GM19023 (cell line): ENCODE results near the gene SLC7A8.

ENCODE experiments used
- ATAC-seq: cut with Tn5 transposase; IDR thresholded peaks from one replicate; pipeline ENCODE4 v1.9.1; 2021; ENCODE audit warnings: mild to moderate bottlenecking, moderate library complexity; ENCODE audit not compliant: unreplicated experiment

The SLC7A8 gene

DNA sequence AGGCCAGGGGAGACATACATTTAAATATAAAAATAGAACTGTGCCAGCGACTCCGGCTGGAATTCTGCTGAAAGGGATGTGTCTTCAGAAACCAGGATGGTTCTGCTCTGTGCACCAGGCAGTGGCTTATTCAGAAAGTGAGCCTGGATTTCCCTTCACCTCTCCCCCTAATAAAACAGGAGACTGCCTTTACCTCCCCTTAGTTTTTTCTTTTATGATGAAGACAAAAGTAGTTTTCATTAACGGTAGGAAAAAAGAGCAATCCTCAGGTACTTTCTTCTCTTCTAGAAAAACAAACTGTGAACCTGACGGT, 346 bp downstream of the SLC7A8 start:
- no peak for ATAC-seq

DNA sequence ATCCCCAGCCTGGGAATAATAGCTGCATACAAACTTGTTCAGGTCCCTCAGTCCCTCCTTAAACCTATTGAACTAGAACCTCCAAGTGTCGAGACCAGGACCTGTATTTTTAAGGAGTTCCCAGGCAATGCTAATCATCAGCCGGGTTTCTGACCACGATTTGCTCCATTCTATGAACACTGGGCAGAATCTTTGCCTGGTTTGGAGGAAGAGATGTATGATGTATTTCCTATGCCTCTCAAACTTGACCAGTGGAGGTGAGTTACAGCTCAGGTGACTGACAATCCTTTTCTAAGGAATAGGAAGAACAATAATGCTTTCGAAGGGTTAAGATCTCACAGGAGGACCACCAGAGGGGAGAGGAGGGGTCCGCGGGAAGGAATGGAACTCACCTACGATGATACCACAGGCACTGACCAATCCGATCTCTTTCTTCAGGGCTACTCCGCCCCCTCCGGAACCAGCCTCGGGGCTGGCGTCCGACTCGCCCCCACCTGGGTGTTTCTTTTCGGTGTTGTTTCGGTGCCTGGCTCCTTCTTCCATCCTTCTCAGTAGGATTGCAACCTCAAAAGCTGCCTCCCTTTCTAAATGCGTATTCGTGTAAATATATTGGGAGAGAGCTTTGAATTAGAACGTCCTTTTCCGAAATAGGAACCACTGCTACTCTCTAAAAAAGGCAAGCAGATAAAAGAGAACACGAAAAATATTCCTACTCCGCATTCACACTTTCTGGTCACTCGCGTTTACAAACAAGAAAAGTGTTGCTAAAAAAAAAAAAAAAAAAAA, 895 bp downstream of the SLC7A8 start:
- ATAC-seq: no peak

DNA sequence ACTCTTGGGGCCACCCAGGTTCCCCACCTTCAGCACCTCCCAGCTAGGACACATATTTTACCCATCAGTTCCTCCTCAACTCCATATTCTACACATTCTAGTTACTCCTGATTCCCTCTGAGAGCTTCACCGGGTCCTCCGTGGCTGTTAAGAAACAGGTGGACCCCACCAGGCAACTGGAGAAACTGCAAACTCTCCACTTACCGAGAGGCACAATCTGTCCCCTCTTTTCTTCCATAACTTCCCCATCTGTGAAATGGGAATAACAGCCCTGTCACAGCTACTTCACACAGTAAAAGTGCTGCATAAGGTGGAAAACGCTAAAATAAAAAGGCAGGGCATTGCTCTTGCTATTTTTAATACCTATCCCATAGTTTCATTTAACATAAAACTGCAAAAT, 1.5 kb downstream of the SLC7A8 start:
- ATAC-seq: no peak

DNA sequence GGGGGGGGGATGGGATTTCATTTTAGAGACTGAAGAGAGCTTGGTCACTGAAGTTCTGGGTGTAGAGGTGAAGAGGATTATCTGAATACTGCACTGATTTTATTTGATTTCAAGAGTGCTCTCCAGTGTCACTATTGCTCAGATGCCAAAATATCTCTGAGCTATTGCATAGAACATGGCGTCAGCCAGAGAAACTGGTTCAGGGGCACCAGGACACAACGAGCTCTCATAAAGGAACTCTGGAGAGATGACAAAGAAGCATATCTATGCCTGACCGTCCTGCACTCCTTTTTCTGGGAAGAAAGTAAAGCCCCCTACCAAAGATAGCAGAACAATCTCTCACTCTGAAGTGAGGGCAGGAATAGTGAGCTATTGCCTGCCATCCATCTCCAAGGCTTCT, 2.0 kb downstream of the SLC7A8 start:
- no peak for ATAC-seq

DNA sequence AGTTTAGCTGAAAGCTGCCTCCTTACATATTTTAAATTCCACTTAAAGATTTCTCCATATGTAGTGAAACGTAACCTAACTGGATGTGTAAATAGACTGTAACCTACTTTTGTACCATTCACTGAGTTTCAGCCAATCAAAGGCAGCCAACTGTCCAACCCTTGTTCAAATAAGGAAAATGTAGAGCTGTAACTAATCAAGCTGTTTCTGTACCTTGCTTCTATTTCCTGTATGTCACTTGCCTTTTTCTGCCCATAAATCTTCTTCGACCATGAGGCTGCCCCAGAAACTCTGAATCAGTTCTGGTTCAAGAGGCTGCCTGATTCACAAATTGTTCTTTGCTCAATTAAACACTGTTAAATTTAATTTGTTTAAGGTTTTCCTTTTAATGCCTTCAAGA, 6.3 kb downstream of the SLC7A8 start:
- ATAC-seq: no peak

DNA sequence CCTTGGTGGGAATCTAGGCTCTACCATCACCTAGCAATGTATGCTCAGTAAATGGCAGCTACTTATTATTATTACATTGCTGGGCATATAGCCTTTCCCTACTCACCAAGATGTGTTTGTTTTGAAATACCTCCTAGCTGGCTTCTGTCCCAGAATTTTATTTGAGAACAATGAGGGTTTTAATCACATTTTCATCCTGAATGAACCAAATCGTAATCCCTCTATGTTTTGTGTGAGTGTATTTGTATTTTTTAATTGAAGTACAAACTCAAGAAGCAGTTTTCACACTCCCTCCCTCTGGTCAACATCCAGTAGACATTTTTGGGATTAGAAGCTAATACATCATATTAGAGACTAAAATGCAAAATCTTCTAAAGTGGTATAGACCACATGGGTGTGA, 7.6 kb downstream of the SLC7A8 start:
- no peak for ATAC-seq

DNA sequence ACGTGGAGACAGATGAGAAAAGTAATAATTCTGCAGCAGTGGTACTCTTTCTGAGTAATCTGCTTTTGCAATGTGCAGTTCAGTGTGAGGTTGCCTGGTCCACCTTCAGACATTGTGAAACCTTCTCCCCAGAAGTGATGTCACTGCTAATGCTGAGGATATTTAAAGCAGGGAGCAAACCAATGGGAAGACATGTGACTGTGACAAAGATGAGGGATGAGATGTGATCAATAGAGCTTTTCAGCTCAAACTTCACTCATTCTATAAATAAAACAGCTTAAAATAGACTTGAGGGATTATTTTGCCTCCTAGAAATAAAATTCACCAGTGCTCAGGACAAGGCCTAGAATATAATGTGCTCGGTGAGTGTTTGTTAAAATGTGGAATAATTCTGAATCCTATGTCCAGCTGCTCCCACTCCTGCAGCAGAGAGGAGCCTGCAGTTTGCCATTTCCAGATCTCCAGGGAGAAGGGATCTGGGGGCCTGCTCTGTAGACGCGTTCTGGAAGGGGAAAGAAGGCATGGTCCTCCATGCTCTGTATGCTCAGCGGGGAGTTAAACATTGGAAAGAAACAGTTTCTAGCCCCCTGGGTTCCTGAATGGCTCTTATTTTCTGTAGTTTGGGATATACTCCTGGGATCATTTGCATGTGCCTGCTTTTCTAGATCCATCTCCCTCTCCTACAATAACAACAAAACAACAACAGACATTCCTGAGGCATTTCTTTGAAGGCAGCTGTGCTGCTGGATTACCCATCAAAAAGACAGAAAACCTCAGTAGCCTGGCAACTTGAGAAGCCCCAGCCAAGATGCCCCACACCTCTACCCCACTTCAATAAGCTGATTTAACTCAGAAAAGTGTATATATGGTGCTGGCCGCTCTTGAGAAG, 8.9 kb downstream of the SLC7A8 start:
- ATAC-seq: no peak

DNA sequence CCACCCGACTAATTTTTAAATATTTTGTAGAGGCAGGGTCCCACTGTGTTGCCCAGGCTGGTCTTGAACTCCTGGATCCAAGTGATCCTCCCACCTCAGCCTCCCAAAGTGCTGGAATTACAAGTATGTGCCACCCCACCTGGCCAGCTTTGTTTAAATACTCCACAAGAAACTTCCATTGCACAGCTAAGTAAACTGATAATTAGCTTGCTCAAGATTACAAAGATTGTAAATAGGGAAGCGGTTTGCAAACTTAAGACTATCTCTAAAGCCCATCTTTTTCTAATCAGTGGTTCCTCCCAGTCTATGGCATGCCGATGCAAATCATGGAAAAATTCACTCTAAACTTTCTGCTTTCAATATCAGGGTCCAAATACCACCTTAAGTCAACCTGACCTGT, 9.7 kb downstream of the SLC7A8 start:
- no peak for ATAC-seq

DNA sequence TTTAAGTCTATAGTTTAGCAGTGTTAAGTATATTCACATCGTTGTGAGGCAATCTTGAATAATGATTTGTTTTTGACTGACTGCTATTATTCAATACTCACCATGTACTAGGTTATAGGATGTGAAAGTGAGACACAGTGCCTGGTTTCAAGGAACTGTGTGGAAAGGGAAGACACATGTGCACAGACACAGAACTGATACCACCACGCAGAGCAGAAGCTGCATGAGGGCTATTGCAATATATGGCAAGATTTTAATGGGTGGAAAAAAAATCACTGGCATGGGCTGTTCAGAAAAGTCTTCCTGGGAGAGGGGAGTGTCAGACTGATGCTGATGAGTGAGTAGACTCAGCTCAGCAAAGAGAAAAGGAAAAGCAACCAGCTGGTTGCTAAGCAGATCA, 10.4 kb downstream of the SLC7A8 start:
- no peak for ATAC-seq

DNA sequence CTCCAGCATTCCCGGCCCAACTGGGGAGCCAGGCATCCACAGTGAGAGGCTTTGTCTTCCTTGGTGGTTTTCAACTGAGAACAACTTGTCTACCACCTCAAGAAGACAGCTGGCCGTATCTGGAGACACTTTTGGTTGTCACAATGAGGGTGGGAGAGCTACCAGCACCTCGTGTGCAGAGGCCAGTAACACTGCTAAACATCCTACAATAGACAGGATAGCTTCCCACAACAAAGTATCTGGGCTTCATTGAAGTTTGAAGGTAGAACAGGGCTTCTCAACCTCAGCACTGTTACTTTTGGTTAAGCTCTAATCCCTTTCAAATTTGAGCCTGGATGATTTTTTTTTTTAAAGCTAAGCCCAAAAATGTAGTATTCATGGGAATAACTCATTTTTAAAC, 10.9 kb downstream of the SLC7A8 start:
- ATAC-seq: no peak

DNA sequence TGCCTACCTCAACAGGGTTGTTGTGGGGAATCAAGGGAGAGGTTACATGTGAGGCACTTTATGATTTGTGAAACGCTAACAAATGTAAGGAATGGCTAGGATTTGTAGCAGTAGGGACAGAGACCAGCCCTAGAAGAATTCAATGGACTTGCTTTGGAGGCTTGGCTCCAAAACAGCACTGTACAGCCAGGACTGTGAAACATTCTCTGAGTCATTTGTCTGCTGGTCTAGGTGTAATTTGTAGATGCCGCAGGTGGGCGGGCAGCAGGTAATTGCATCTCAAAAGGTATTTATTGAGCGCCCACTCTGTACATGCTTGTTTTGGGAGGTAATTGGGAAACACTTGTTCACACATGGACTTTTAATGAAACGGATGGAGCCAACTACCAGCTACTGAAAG, 11.4 kb downstream of the SLC7A8 start:
- ATAC-seq: no peak

DNA sequence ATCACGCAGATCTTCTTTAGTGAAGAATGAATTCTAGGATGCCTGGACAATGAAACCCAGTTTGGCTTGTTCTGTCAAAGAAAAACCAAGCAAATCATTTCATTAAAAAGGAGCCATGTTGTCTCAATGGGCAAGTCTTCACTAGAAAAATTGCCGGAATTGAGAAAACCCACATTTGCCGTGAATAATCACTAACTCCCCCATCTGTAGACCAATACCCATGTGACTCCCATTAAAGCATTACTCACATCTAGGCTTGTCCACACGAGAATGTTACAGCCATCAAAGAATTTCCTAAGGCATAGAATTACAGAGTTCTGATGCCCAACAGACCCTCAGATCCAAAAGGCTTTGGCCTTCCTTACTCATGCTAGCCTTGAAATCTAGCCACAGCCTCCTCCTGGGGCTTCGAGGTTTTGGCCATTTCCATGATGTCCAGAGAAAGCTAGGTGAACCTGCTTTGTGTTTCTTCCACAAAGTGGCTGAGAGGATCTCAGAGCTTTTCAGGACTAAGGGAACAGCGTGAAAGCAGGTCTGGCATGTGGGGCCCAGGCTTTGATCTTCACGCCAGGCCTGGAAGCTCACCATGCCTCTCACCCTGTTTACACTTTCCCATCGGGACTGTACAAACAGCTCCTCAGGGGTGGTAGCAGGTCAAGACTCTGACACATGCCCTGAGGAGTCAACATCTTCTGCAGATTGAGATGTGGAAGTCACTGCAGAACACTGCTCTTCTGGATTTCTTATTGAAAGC, 12.1 kb downstream of the SLC7A8 start:
- no peak for ATAC-seq

DNA sequence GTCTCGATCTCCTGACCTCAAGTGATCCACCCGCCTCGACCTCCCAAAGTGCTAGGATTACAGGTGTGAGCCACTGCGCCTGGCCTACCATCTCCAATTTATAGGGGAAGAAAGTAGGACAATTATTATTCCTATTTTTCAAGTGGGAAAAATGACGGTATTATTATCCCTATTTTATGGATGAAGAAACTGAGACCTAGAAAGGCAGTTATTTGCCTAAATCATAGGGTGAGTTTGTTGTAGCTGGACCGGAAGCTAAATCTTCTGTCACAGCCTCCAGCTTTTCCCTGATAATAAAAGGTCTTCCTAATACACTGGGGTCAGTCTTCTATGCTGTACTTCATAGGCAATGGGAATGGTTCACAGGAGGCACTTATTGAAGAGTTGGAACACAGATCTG, 13.8 kb downstream of the SLC7A8 start:
- no peak for ATAC-seq

DNA sequence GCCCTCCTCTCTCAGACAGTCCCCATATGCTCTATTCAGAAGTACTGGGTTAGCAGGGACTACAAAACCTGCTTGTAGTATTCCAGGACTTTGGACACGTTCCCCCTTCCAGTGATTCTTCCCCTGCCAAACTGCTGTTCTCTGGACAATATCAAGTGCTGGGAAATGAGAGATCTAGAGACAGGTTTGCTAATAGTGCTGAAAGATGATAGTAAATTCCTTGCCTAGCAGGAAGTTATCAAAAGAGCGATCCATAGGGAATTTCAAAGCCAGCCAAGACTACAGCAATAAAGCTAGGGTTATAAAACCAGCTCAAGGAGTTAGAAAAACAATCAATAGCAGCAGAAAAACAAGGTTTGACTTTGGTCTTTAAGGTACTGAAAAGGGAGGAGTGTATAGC, 15.2 kb downstream of the SLC7A8 start:
- ATAC-seq: no peak

DNA sequence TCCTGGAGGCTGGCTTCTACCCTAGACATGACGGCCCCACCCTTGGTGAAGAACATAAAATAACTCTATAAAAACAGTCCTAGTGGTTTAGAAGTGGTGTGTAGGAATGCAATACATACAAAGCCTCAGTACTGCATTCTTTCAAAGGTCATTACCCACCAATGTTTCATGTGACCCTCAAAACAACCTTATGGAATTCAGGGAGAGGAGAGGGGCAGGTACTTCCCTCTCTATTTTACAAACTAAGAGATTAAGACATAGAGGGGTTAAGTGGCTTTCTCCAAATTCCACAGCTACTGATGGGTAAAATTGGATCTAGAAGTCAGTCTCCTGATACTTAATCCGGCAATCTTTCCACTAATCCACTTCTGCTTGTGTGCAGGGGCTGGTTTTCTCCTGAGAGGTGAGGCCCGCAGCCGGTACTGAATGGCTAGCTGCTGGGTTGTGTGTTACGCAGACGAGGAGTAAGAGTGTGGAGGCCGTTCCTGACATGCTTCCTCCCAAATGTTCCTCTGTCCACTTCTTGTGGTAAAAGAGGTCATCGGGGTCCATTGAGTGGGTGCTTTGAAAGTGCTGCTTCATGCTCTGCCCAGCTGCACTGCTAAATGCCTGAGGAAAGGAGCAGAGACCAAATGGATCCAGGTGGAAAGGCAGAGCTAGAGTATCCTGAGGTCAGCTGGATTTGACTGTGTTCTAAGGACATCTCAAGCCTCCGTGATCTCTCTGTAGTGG, 16.2 kb downstream of the SLC7A8 start:
- ATAC-seq: no peak

DNA sequence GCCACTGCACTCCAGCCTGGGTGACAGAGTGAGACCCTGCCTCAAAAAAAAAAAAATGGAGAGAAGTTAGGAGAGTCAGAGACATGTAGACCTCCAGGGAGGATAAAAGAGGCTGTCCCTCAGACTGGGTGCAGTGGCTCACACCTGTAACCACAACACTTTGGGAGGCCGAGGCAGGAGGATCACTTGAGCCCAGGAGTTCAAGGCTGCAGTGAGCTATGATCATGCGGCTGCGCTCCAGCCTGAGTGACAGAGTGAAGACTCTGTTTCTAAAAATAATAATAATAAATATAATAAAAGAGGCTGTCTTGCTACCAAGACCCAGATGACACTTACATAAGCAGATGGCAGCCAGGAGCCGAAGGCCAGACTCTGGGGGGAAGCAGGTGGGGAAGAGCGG, 18.5 kb downstream of the SLC7A8 start:
- no peak for ATAC-seq

DNA sequence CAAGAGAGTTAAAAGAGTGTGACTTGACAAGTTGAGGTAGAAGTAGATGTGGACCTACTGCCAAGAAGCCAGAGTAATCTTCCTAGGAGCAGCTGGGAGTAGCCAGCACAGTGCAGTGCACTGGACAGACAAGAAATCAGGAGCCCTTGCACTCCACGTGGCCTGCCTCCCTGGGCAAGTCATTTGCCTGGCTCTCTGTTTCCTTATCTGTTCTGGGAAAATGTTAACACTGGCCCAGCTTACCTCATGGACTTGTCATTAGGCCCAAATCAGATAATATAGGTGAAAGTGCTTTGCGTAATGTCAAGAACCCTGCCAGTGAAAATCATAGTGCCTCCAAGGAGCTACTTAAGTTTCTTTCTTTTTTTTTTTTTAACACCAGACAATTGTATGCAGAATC, 19.2 kb downstream of the SLC7A8 start:
- ATAC-seq: no peak

DNA sequence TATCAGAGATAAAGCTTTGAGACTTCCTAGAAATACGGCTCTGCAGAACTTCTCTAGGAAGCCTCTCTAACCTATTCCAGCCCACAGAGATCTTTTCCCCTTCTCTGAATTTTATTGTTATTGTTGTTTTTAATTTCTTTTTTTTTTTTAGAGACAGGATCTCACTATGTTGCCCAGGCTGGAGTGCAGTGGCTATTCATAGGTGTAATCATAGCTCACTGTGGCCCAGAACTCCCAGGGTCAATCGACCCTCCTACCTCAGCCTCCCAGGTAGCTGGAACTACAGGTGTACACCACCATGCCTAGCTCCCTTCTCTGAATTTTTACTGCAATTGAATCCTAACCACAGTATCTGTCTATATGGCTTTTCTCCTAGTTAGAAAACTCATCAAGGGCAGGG, 19.6 kb downstream of the SLC7A8 start:
- ATAC-seq: no peak

DNA sequence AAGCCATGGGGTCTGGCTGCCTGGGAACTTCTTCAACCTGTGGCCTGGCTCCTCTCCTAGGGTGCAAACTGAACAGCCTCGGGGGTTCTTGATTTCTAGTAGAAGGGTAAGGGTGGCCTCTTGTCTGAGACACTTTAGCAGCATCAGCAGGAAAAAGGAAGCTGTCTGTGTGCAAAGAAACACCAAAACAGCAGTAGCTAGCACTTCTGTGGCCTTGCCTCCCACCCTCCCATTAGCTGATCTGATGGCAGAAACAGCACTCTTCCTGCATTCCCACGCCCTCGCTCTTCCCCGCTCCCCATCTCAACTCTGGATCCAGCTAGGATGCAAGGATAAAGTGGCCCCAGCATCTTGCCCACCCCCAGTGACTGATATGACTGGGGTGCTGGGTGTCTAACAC, 20.7 kb downstream of the SLC7A8 start:
- ATAC-seq: no peak

DNA sequence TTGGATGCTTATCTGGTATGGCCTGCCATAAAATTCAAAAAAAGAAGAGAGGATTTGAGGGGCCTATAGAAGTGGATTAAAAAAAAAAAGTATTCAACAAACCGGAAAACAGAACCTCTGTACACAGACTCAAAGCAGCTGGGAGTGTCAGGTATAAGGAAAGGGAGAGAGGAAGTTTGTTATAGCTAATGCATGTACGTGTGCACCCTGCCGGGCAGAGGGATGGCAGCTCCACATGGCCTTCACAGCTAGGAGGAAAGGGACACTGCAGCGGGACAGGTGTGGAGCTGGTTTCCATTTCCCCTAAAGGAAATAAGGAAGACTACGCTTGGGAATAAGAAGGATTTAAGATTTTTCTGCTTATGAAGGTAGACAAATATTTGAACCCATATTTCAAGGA, 21.5 kb downstream of the SLC7A8 start:
- no peak for ATAC-seq

DNA sequence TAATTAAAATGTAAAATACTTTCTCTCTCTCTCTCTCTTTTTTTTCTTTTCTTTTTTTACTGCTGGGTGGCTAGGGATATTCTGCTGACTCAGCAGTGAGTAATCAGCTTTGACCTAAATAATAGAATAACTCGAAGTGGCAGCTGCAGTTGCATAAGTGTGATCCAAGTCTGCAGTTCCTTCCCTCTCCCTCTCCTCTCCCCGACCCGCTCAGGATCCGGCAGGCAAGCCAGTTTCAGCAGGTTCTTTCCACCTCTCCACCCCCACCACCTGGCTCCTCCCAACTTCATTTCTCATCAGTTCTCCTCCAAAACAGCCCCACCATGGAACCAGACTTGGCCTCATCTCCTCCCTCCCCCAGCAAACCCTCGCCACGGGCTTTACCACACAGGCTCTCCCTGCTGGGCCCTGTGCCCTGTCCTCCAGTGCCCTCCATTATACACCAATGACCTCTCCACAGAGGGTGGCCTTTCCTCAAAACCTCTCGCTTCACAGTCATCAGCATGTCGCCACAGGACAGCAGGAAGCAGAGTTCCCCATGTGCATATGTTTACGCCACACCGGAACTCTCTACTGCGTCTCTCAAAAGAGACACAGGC, 22.4 kb downstream of the SLC7A8 start:
- no peak for ATAC-seq
